Adipocyte (in vitro differentiated cells): ENCODE measurements around the gene ATP4A.
A peak's percentile ranks its signal among the peaks of the same experiment; 100 is the strongest.

Source experiments
- DNase-seq: peaks from one replicate; pipeline ENCODE4 v3.0.0-alpha.2; 2015; ENCODE audit warnings: low read depth
- H3K27me3 ChIP-seq: replicated peaks from 2 replicates; pipeline ENCODE4 v1.7.0; 2013; ENCODE audit warnings: mild to moderate bottlenecking, low read length, moderate library complexity; ENCODE audit not compliant: control insufficient read depth, insufficient read depth
- H3K36me3 ChIP-seq: 2 replicates; pipeline ENCODE4 v1.7.0; 2013; ENCODE audit warnings: low read length, mild to moderate bottlenecking, moderate library complexity; ENCODE audit not compliant: control insufficient read depth, insufficient read depth, severe bottlenecking
- H3K4me1 ChIP-seq: 2 replicates; pipeline ENCODE4 v1.7.0; 2013; ENCODE audit warnings: mild to moderate bottlenecking, low read length, moderate library complexity; ENCODE audit not compliant: control insufficient read depth, insufficient read depth
- H3K4me3 ChIP-seq: 2 replicates; pipeline ENCODE4 v1.7.0; 2013; ENCODE audit warnings: mild to moderate bottlenecking, low read length, moderate library complexity
- H3K9ac ChIP-seq: 2 replicates; pipeline ENCODE4 v1.7.0; 2013; ENCODE audit warnings: mild to moderate bottlenecking, low read length, moderate library complexity
- H3K9me3 ChIP-seq: 2 replicates; pipeline ENCODE4 v1.7.0; 2013; ENCODE audit warnings: mild to moderate bottlenecking, low read length, moderate library complexity; ENCODE audit not compliant: control insufficient read depth

Gene ATP4A

DNA sequence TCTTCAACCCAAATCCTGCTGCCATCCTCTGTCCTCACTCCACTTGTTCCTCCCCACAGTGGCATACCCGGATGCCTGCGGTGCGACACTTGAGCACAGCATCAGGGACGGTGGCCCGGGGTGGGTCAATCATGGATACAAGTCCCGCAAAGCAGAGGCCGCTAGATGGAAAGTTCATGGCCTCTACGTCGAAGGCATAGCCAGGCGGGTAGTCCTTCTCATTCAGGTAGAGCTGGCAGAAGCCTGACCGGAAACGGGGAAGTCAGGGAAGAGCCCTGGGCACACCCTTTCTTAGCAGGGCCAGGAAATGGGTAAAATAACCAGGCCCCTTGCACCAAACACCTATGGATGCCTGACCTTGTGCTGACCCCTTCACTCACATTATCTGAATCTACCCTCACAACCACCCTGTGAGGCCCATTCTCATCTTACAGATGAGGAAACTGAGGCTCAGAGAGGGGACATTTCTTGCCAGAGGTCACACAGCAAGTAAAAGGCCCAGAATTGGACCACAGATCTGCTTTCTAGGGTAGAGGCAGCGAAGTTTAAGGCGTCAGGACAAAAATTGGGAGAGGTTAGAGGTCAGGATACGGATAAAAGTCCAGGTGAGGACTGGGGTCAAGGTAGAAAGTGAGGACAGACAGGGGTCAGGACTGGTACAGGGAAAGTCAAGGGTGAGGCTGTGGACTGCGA, 6.5 kb downstream of the ATP4A start:
- Histone ChIP-seq H3K36me3 (no peaks in the 10 kb centered on the region), H3K9me3 (no peaks in the 10 kb centered on the region), H3K4me3 (no peak overlapping the region), H3K4me1 (no peaks in the 10 kb centered on the region), H3K9ac (no peak overlapping the region), H3K27me3 (peaks cover 50% of the 10 kb centered on the region)
- DNase-seq, result no peak

DNA sequence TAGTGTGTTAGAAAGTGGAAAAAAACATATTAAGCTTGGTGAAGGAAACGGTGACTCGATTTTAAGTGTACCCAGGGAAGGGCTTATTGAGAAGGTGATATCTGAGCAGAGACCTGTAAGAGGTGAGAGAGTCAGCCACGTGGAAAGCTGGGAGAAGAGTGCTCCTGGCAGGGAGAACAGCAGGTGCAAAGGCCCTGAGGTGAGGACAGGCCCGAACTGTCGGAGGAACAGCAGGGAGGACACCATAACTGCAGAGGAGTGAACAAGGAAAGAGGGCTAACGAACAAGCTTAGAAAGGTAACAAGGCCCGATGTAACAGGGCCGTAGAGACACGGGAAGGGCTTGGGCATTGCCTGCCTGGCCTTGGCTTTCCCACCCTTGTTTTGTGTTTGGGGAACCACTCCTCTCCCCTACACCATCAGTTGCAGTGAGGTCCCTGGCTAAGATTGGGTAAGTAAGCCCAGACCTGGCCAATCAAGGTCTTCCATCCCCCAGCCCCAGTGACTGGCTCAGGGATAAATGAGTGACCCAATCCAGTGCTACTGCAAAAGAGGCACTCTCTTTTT, 7.3 kb downstream of the ATP4A start:
- no peaks in the 10 kb centered on the region for H3K9me3 ChIP-seq
- no peaks in the 10 kb centered on the region for H3K4me1 ChIP-seq
- DNase-seq, result no peak
- peaks cover 45% of the 10 kb centered on the region for H3K27me3 ChIP-seq
- H3K9ac ChIP-seq, result no peak overlapping the region
- no peaks in the 10 kb centered on the region for H3K36me3 ChIP-seq
- no peak overlapping the region for H3K4me3 ChIP-seq

DNA sequence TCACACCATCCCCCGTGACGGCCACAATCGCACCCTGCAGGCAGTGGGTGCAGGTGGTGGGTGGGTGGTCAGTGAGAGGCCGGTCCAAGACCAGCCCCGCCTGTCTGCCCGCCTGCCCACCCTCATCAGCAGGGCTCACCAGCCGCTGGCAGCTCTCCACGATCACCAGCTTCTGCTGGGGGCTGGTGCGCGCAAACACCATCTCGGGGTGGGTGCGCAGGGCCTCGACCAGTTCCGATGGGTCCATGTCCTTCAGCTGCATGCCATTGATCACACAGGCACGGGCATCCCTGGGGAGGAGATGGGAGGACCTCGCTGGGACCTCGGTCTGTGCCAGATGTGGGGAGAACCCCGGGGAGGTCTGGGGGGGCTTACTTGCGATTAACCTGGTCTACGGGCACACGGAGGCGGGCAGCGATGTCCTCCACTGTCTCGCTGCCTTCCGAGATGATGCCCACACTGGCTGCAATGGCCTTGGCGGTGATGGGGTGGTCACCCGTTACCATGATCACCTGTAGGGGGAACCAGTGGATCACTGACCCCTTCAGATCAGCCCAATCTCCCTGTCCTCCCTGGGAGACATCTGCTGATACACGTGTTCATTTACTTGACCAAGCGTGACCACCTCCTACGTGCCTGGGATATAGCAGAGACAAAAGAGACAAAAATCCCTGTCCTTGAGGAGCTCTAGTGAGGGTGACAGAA, 8.0 kb downstream of the ATP4A start:
- Histone ChIP-seq H3K9ac (no peak overlapping the region), H3K36me3 (no peaks in the 10 kb centered on the region), H3K4me1 (no peaks in the 10 kb centered on the region), H3K9me3 (no peaks in the 10 kb centered on the region), H3K4me3 (no peak overlapping the region), H3K27me3 (peaks cover 39% of the 10 kb centered on the region)
- no peak for DNase-seq

DNA sequence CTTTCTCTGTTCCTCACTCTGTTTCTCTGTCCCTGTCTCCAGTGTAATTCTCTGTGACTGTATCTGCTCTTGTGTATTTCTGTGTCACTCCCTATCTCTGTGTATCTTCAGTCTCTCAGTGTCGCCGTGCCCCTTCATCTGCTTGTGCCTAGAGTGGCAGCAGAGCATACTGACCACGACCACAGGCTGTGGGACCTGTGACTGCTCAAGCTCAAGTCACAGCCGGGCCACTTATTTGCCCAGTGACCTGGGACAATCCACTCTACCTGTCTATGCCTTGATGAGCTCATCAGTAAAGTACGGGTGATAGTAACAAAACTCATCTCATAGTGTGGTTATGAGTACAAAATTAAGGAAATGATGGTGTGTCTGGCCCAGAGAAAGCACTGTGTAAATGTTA, 9.4 kb downstream of the ATP4A start:
- no peak overlapping the region for H3K4me3 ChIP-seq
- peaks cover 27% of the 10 kb centered on the region for H3K27me3 ChIP-seq
- no peaks in the 10 kb centered on the region for H3K36me3 ChIP-seq
- H3K4me1 ChIP-seq, result no peaks in the 10 kb centered on the region
- DNase-seq, result no peak
- H3K9ac ChIP-seq, result no peak overlapping the region
- H3K9me3 ChIP-seq, result no peaks in the 10 kb centered on the region

DNA sequence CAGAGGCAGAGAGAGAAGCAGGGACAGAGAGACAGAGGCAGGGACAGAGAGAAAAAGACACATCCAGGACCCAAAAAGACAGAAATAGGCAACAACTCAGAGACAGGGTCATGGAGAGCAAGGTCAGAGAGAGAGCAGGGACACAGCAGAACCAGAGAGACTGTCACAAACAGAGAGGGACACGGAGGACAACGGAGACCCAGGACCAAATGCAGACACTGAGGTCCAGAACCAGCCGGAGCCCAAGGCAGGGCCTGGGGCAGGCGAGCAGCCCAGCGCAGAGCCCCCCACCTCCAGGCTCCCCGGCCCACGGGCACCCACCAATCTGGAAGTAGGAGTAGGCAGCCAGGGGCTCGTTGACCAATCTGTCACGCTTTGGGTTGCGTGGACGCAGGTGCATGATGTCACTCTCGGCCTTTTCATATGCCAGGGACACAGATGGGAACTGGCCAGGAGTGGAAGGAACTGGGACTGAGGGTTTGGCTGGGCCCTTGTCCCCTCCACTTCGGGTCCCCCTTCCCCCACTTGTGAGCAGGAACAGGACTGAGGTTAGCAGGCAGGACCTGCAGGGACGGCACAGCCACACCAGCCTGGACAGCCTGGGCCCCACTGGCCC, 10.0 kb downstream of the ATP4A start:
- Histone ChIP-seq H3K36me3 (no peaks in the 10 kb centered on the region), H3K9ac (no peak overlapping the region), H3K4me1 (no peaks in the 10 kb centered on the region), H3K9me3 (no peaks in the 10 kb centered on the region), H3K27me3 (peaks cover 22% of the 10 kb centered on the region), H3K4me3 (no peak overlapping the region)
- no peak for DNase-seq

DNA sequence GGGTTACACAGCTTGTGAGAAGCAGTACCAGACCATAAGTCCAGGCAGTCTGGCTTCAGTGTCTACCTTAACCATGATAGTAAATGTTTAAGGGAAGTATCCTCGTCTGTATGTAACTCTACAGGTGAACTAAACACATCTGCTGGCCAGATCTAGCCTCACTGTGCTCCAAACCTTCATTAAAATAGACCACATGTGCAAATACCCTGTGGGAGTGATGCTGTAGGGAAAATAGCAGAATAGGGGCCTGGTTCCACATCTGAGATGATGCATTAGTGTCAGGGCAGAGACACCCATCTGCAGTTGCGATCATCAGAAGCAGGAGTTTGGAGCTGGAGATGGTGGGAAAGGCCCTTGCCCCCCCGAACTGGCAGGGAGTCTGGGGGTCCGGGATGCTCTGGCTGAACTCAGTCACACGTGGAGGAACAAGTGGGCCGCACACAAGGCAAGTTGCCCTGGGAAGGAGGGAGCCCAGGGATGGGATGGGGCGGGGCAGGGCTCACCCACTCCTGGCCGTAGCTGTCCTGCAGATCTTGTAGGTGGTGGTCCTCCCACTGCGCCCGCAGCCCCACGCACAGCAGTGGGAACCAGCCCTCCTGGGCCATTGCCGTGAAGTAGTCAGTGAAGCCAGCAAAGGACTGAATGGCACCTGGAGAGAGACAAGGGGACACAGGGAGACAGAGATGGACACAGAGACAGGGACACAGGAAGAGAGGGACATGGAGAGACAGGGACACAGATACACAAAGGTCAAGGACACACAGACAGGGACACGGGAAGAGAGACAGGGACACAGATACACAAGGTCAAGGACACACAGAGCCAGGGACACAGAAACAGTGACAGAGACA, 10.7 kb downstream of the ATP4A start:
- Histone ChIP-seq H3K27me3 (peaks cover 18% of the 10 kb centered on the region), H3K9ac (no peak overlapping the region), H3K9me3 (no peaks in the 10 kb centered on the region), H3K4me1 (no peaks in the 10 kb centered on the region), H3K4me3 (no peak overlapping the region), H3K36me3 (no peaks in the 10 kb centered on the region)
- no peak for DNase-seq

DNA sequence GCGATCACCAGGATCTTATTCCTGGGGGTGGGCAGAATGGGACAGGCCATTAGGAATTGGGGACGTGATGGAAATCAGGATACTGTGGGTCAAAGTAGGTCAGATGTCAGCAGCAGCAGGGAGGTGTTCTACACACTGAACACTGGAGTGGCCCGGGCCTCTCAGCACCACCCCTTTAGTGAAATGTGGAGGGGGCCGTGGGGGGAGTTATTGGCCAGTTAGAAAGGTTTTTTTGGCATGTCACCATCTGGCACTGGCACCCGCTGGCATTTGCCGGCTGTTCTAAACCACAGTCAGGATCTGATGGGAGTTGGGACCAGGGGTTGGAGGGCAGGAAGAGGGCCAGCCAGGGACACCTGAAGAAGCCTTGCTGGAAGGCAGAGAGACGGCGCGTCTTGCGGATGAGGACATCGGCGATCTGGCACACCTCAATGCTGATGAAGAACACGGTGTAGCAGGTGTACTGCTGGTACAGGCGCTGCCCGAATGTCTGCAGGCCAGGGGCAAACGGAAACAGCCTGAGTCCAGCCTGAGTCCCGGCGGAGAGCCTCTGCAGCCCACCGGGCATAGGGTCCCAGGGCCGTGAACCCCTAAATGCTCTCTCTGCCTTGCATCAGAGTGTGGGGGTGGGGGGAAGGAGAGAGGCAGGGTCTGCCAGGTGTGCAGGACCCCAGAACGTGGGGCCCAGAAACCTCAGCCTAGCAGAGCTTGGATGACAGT, 12.2 kb downstream of the ATP4A start:
- Histone ChIP-seq H3K4me1 (peaks cover 6% of the 10 kb centered on the region), H3K4me3 (no peak overlapping the region), H3K9ac (no peak overlapping the region), H3K27me3 (peaks cover 6% of the 10 kb centered on the region), H3K9me3 (no peaks in the 10 kb centered on the region), H3K36me3 (peaks cover 4% of the 10 kb centered on the region)
- no peak for DNase-seq

DNA sequence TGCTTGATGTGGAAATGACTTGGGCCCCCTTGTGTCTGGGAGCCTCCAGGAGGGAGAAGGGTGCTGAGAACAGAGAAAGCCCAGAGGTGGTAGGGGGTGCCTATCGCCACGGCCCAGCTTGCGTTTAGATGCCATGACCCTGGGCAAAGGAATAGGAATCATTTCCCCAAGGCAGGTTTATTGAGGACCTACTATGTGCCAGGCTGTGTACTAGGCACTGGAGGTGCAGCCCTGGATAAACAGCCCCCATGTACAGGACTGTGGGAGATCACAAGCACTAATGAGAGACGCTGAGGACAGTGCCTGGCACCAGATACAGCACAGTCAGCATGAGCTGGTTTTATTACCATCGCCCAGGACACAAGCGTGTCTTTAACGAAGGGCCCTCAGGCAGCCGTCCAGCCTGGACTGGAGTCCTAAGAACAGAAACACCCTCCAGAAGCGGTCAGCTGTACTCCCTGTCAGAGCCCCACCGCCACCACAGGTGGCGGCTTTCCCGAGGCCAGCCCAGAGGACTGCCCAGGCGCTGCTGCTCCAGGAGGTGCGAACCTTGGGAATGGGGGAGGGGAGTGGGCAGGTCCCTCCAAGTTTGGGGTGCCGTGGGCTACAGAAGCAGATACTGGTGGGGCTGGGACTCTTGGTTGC, 13.5 kb downstream of the ATP4A start:
- H3K9me3 ChIP-seq, result no peaks in the 10 kb centered on the region

DNA sequence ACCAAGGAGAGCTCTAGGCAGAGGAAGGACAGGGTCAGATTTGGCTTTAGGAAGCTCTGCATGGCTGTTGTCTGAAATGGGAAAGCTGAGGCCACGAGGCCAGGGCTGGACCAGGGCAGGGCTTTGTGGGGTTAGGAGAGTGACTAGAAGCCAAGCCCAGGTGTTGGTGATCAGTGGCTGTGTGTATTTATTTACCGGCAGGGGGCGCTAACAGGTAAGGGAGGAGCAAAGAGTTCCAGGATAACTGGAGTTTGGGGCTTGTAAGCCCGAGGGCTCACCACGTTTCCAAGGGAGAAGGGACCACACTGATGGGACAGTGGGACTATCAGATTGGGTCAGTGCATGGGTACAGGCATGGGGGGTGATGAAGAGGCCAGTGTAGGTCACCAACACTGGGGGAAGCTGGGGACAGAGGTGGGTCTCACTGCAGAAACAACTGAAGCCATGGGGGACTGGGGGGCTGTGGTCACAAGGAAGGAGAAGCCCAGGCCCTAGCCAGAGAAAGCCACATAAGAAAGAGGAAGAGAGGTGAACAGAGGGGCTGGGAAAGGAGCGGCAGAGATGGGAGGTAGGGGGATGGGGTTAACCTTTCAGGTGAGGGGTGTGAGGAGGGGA, 14.2 kb downstream of the ATP4A start:
- peaks cover 4% of the 10 kb centered on the region for H3K36me3 ChIP-seq
- no peaks in the 10 kb centered on the region for H3K9me3 ChIP-seq
- H3K4me3 ChIP-seq, result no peak overlapping the region
- no peak overlapping the region for H3K9ac ChIP-seq
- H3K4me1 ChIP-seq, result peaks cover 14% of the 10 kb centered on the region
- no peaks in the 10 kb centered on the region for H3K27me3 ChIP-seq
- peak; percentile 92 for DNase-seq

More for the DNA sequence above, 13.5 kb downstream of the ATP4A start:
- Histone ChIP-seq H3K4me1 (peaks cover 9% of the 10 kb centered on the region), H3K27me3 (no peaks in the 10 kb centered on the region), H3K9ac (no peak overlapping the region), H3K36me3 (peaks cover 4% of the 10 kb centered on the region), H3K4me3 (no peak overlapping the region)
- no peak for DNase-seq

DNA sequence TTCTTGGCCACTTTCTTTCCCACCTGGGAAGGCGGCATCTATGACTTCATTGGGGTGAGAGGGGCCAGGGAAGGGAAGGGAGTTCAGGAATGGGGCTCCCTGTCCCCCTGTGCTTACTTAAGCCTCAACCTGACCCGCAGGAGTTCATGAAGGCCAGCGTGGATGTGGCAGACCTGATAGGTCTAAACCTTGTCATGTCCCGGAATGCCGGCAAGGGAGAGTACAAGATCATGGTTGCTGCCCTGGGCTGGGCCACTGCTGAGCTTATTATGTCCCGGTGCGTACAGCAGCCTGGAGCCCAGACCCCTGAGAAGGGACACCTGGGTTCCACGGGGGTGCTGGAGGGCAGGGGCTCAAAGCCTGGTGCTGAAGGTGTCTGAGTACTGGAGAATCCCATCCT, 16.9 kb downstream of the ATP4A start:
- Histone ChIP-seq H3K27me3 (no peaks in the 10 kb centered on the region), H3K9ac (peak overlapping the region; percentile 98), H3K4me1 (peaks cover 19% of the 10 kb centered on the region), H3K36me3 (peaks cover 4% of the 10 kb centered on the region), H3K4me3 (peak overlapping the region; percentile 97), H3K9me3 (no peaks in the 10 kb centered on the region)
- DNase-seq, result no peak
